Thyroid gland (tissue), 4 donors: ENCODE results near the gene FASN.

Source experiments
- POLR2A ChIP-seq, 2 donors: fragments of 450-650 bp; IDR thresholded peaks; one replicate each; pipeline ENCODE4 v1.6.1; 2017; ENCODE audit warnings: antibody characterized with exemption in 2 of 2, mild to moderate bottlenecking in 2 of 2, moderate library complexity in 1 of 2
- TF ChIP-seq, protein P1 (sequence below), 6 experiments: fragments of 200-600 bp in 3 of 6; fragments of 450-650 bp in 3 of 6; sonication (generic) in 3 of 6; IDR thresholded peaks; one replicate each; pipeline ENCODE4 v1.5.1; 2016 to 2019; ENCODE audit warnings: antibody characterized with exemption in 6 of 6, mild to moderate bottlenecking in 2 of 6, inconsistent platforms in 1 of 6, moderate library complexity in 1 of 6

DNA sequence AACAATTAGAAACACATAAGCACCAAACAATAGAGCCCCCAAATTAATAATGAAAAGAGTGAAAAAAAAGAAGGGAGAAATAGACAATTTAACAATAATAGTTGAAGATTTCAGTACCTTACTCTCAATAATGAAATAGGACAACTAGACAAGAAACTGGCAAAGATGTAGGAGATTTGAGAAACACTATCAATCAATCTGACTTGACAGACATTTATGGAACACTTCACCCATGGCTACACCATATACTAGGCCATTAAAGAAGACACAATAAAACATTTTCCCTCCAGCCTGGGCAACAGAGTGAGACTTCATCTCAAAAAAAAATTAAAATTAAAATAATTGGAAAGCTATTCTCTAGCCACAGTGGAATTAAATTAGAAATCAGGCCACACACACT, 27.4 kb downstream of the FASN start:
- TF ChIP-seq, protein P1, sequence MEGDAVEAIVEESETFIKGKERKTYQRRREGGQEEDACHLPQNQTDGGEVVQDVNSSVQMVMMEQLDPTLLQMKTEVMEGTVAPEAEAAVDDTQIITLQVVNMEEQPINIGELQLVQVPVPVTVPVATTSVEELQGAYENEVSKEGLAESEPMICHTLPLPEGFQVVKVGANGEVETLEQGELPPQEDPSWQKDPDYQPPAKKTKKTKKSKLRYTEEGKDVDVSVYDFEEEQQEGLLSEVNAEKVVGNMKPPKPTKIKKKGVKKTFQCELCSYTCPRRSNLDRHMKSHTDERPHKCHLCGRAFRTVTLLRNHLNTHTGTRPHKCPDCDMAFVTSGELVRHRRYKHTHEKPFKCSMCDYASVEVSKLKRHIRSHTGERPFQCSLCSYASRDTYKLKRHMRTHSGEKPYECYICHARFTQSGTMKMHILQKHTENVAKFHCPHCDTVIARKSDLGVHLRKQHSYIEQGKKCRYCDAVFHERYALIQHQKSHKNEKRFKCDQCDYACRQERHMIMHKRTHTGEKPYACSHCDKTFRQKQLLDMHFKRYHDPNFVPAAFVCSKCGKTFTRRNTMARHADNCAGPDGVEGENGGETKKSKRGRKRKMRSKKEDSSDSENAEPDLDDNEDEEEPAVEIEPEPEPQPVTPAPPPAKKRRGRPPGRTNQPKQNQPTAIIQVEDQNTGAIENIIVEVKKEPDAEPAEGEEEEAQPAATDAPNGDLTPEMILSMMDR (IDR thresholded peaks at IDR 0.05), result no peak
- no peak for TF ChIP-seq POLR2A (IDR thresholded peaks at IDR 0.05)
